Smooth muscle cell (in vitro differentiated cells): ENCODE data around the gene GRID2. TPM values are rescaled to one million over a fixed set of nuclear protein-coding genes. Genes with fewer than 3 reads are reported as not detected.

ENCODE experiments used
- DNase-seq: peaks from one replicate; lab custom pipeline; 2025; ENCODE audit not compliant: unreplicated experiment; lab: John Stamatoyannopoulos, UW
- H2AFZ ChIP-seq: fragments of 200-600 bp; sonication (generic); 2 replicates; pipeline ENCODE4 v1.6.0; 2016; ENCODE audit warnings: antibody characterized with exemption, low read depth, mild to moderate bottlenecking
- H3F3A ChIP-seq: fragments of 200-600 bp; sonication (generic); 2 replicates; pipeline ENCODE4 v1.6.0; 2017; ENCODE audit warnings: antibody characterized with exemption, low read depth
- H3K27ac ChIP-seq: fragments of 200-600 bp; sonication (generic); 2 replicates; pipeline ENCODE4 v1.5.1; 2016; ENCODE audit warnings: low read depth, mild to moderate bottlenecking
- H3K27me3 ChIP-seq: fragments of 200-600 bp; sonication (generic); 2 replicates; pipeline ENCODE4 v1.6.1; 2016; ENCODE audit warnings: low read depth, mild to moderate bottlenecking
- H3K36me3 ChIP-seq: fragments of 200-600 bp; sonication (generic); 2 replicates; pipeline ENCODE4 v1.5.1; 2016; ENCODE audit warnings: low read depth
- H3K4me1 ChIP-seq: fragments of 200-600 bp; sonication (generic); 2 replicates; pipeline ENCODE4 v1.5.1; 2016; ENCODE audit warnings: low read depth
- H3K4me2 ChIP-seq: fragments of 200-600 bp; sonication (generic); 2 replicates; pipeline ENCODE4 v1.6.0; 2016; ENCODE audit warnings: mild to moderate bottlenecking
- H3K4me3 ChIP-seq: fragments of 200-600 bp; sonication (generic); 2 replicates; pipeline ENCODE4 v1.5.1; 2016; ENCODE audit warnings: mild to moderate bottlenecking
- H3K79me2 ChIP-seq: fragments of 200-600 bp; sonication (generic); 2 replicates; pipeline ENCODE4 v1.6.0; 2016; ENCODE audit warnings: low read depth, mild to moderate bottlenecking
- H3K9ac ChIP-seq: fragments of 200-600 bp; sonication (generic); 2 replicates; pipeline ENCODE4 v1.6.0; 2016; ENCODE audit warnings: low read depth
- H3K9me3 ChIP-seq: fragments of 200-600 bp; sonication (generic); replicated peaks from 2 replicates; pipeline ENCODE4 v1.5.1; 2016; ENCODE audit warnings: low read depth
- H4K20me1 ChIP-seq: fragments of 200-600 bp; sonication (generic); 2 replicates; pipeline ENCODE4 v1.6.0; 2016; ENCODE audit warnings: low read depth
- WGBS: methylation state at CpG from one replicate; pipeline ENCODE4 v1.1.7; 2016; ENCODE audit warnings: low lambda C conversion rate; 5-methylcytosine and 5-hydroxymethylcytosine counted together
- polyA plus RNA-seq: library from polyadenylated mRNA; unstranded; fragments of >200 nt; fragmentation: Nextera tagmentation; extraction: Ambion mirVana; gene quantifications from 2 replicates; pipeline ENCODE4 v1.2.1, GENCODE V29; 2016
- total RNA-seq: library from RNA; depleted of rRNA; stranded (reverse); fragments of >200 nt; gene quantifications from 2 replicates; pipeline ENCODE4 v1.2.3, GENCODE V29; 2014
- TF ChIP-seq, protein P1 (sequence below): fragments of 200-600 bp; sonication (generic); IDR thresholded peaks from 2 replicates; pipeline ENCODE4 v1.5.1; 2017; ENCODE audit warnings: borderline replicate concordance, mild to moderate bottlenecking, antibody characterized with exemption; ENCODE audit not compliant: insufficient read depth, poor library complexity, severe bottlenecking

The GRID2 gene
- total and polyA plus RNA-seq, 2 experiments from 2014 or later = 1.2 TPM; not detected in 1

GRCh38 chr4:92830771-92831170 lies 527.0 kb downstream of the GRID2 start:
- H3K27ac ChIP-seq = no peak overlapping the region
- H3K4me3 ChIP-seq = no peak overlapping the region
- TF ChIP-seq, protein P1, sequence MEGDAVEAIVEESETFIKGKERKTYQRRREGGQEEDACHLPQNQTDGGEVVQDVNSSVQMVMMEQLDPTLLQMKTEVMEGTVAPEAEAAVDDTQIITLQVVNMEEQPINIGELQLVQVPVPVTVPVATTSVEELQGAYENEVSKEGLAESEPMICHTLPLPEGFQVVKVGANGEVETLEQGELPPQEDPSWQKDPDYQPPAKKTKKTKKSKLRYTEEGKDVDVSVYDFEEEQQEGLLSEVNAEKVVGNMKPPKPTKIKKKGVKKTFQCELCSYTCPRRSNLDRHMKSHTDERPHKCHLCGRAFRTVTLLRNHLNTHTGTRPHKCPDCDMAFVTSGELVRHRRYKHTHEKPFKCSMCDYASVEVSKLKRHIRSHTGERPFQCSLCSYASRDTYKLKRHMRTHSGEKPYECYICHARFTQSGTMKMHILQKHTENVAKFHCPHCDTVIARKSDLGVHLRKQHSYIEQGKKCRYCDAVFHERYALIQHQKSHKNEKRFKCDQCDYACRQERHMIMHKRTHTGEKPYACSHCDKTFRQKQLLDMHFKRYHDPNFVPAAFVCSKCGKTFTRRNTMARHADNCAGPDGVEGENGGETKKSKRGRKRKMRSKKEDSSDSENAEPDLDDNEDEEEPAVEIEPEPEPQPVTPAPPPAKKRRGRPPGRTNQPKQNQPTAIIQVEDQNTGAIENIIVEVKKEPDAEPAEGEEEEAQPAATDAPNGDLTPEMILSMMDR = no peak
- H3K4me1 ChIP-seq = no peaks in the 10 kb centered on the region
- no peaks in the 10 kb centered on the region for H3F3A ChIP-seq
- no peak overlapping the region for H2AFZ ChIP-seq
- no peaks in the 10 kb centered on the region for H3K36me3 ChIP-seq
- no peak overlapping the region for H3K4me2 ChIP-seq
- H3K79me2 ChIP-seq = no peaks in the 10 kb centered on the region
- no peaks in the 10 kb centered on the region for H3K27me3 ChIP-seq
- no peak overlapping the region for H3K9ac ChIP-seq
- no peaks in the 10 kb centered on the region for H4K20me1 ChIP-seq
- no peaks in the 10 kb centered on the region for H3K9me3 ChIP-seq
- no peak for DNase-seq

GRCh38 chr4:92840880-92841279 lies 537.1 kb downstream of the GRID2 start:
- H3K4me2 ChIP-seq = no peak overlapping the region
- H3F3A ChIP-seq = no peaks in the 10 kb centered on the region
- H3K4me3 ChIP-seq = no peak overlapping the region
- H3K36me3 ChIP-seq = no peaks in the 10 kb centered on the region
- H3K27ac ChIP-seq = no peak overlapping the region
- TF ChIP-seq, protein P1 = no peak
- H3K79me2 ChIP-seq = no peaks in the 10 kb centered on the region
- no peaks in the 10 kb centered on the region for H3K4me1 ChIP-seq
- H2AFZ ChIP-seq = no peak overlapping the region
- H3K9me3 ChIP-seq = no peaks in the 10 kb centered on the region
- no peaks in the 10 kb centered on the region for H3K27me3 ChIP-seq
- no peaks in the 10 kb centered on the region for H4K20me1 ChIP-seq
- H3K9ac ChIP-seq = no peak overlapping the region
- DNase-seq = no peak

DNA sequence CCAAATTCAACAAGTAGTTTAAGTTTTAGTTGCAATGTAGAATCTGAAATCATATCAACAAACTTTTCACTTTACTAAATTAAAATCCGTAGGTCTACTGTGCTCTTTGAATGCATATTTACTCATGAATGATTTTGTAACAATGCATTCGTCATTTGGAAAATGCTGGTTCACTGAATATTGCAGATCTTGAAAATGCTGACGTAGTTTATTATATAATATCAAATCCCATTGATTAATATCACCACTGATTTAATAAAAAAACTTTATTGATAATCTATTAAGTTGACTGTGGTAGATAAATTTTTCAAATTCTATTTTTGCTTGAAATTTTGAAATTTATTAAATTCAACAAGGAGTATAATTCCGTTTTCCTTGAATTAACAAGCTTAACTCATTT lies 540.0 kb downstream of the GRID2 start:
- Histone ChIP-seq H3K27me3 (no peaks in the 10 kb centered on the region), H3K9me3 (no peaks in the 10 kb centered on the region), H3F3A (no peaks in the 10 kb centered on the region), H4K20me1 (no peaks in the 10 kb centered on the region), H2AFZ (no peak overlapping the region), H3K27ac (no peak overlapping the region), H3K4me3 (no peak overlapping the region), H3K79me2 (no peaks in the 10 kb centered on the region), H3K4me1 (no peaks in the 10 kb centered on the region), H3K36me3 (no peaks in the 10 kb centered on the region), H3K4me2 (no peak overlapping the region), H3K9ac (no peak overlapping the region)
- TF ChIP-seq, protein P1 = no peak
- WGBS = 93% methylated on average over 4 of the region's 4 CpGs
- no peak for DNase-seq

DNA sequence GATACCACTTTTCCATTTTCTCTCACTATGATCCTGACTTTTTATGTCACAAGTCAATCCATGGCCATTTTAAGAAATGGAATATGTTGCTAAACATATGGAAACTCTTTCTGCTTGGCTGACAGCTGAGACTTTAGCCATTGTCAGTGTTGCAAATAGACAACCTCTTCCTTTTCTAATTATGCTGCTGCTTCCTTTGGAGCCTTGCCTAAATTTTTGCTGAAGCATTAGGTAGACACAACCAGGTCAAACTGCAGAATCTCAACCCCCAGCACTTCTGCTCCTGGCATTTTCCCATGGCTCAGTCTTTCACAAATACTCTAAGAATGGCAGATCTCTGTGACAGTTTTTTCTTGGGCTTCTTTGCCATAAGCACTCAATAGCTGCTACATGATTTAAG lies 543.3 kb downstream of the GRID2 start:
- Histone ChIP-seq H4K20me1 (no peaks in the 10 kb centered on the region), H3K4me1 (no peaks in the 10 kb centered on the region), H3F3A (no peaks in the 10 kb centered on the region), H3K79me2 (no peaks in the 10 kb centered on the region), H3K4me3 (no peak overlapping the region), H3K9me3 (no peaks in the 10 kb centered on the region), H3K4me2 (no peak overlapping the region), H2AFZ (no peak overlapping the region), H3K27me3 (no peaks in the 10 kb centered on the region), H3K9ac (no peak overlapping the region), H3K36me3 (no peaks in the 10 kb centered on the region), H3K27ac (no peak overlapping the region)
- DNase-seq = no peak
- TF ChIP-seq, protein P1 = no peak
